Endothelial cell of hepatic sinusoid (primary cell): Measurements from ENCODE around the gene RUFY4.

ENCODE experiments used
- in situ Hi-C: cut with HindIII; loops from 2 replicates; pipeline ENCODE4 v1.10.0; 2017; ENCODE audit warnings: low sequenced_read_pairs

The RUFY4 gene

GRCh38 chr2:218137514-218137913 lies 68.5 kb downstream of the RUFY4 start:
- in situ Hi-C loops, result no loop called here

GRCh38 chr2:218138047-218138446 lies 69.0 kb downstream of the RUFY4 start:
- in situ Hi-C loops, result no loop called here
